ENCODE data around the gene MAGEE1. TPM values are rescaled to one million over a fixed set of nuclear protein-coding genes. Genes with fewer than 3 reads are reported as not detected.

MAGEE1 gene
- total RNA-seq: 0.33 and 0.60 TPM in 2 replicates

DNA sequence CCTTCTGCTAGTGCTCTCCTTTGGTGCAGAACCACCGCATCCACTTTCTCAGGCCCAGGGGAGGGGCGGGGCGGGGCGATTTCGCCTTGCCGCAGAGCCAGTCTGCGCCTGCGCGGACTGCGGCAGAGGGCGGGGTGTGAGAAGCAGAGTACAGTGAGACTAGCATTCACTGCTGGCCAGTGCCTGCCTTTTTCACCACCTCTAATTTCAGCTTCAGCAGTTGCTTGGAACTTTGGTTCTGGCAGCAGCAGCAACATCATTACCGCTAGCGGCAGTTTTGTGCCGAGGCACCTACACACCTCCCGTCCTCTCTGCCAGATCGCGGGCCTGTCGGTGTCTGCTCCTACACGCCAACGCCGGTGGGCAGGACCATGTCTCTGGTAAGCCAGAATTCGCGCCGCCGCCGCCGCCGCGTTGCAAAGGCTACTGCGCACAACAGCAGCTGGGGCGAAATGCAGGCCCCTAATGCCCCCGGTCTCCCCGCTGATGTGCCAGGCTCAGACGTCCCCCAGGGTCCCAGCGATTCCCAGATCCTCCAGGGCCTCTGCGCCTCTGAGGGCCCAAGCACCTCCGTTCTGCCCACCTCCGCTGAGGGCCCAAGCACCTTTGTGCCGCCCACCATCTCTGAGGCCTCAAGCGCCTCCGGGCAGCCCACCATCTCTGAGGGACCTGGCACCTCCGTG, at the start of gene MAGEE1:
Gene MAGEE1 (plus strand): TSS at position 151 of the 683 bp plus-strand sequence. CDS start 221 bp downstream, at position 372.

